Measurements from ENCODE around the gene GPR39. TPM values are rescaled to one million over a fixed set of nuclear protein-coding genes. Genes with fewer than 3 reads are reported as not detected.

Gene GPR39
- total and polyA plus RNA-seq, 8 donors = 0.87 to 16.0 (median 5.5) TPM; not detected in 1

GRCh38 chr2:132604561-132604960, 188.0 kb downstream of the GPR39 start:
- WGBS, 5 donors = 89 to 94% (median 92%) methylated on average over 1 of the region's 1 CpG
- H3K9me3 ChIP-seq = no peaks in the 10 kb centered on the region
- H3K36me3 ChIP-seq = no peaks in the 10 kb centered on the region
- no peak overlapping the region for H3K4me3 ChIP-seq
- H3K27me3 ChIP-seq = no peaks in the 10 kb centered on the region
- intact Hi-C loops (cut with DNase I; ENCODE audit: low total_unique reads) = no loop called here
- peaks cover 0 to 3% (median 0%) of the 10 kb centered on the region in 4 donors for H3K4me1 ChIP-seq
- TF ChIP-seq POLR2A (IDR thresholded peaks at IDR 0.05) (no peak), POLR2AphosphoS5 (IDR thresholded peaks at IDR 0.05) (no peak), EP300 (IDR thresholded peaks at IDR 0.05) (no peak), CTCF (IDR thresholded peaks at IDR 0.05) (no peak)
- DNase-seq = no peak
- no peak overlapping the region for H3K27ac ChIP-seq

GRCh38 chr2:132605236-132606180, 188.9 kb downstream of the GPR39 start:
- Histone ChIP-seq H3K27ac (no peak overlapping the region), H3K4me3 (no peak overlapping the region), H3K36me3 (no peaks in the 10 kb centered on the region), H3K4me1 (peaks cover 0 to 3% (median 0%) of the 10 kb centered on the region in 4 donors), H3K27me3 (no peaks in the 10 kb centered on the region), H3K9me3 (no peaks in the 10 kb centered on the region)
- no peak for TF ChIP-seq POLR2AphosphoS5 (IDR thresholded peaks at IDR 0.05)
- no peak for TF ChIP-seq CTCF (IDR thresholded peaks at IDR 0.05)
- no peak for TF ChIP-seq POLR2A (IDR thresholded peaks at IDR 0.05)
- no peak for TF ChIP-seq EP300 (IDR thresholded peaks at IDR 0.05)
- WGBS, 5 donors = 79 to 89% (median 88%) methylated on average over 13 to 14 of the region's 14 CpGs
- DNase-seq = no peak
- intact Hi-C loops (cut with DNase I; ENCODE audit: low total_unique reads) = no loop called here

- H3K27me3 ChIP-seq = no peaks in the 10 kb centered on the region
- no peaks in the 10 kb centered on the region for H3K36me3 ChIP-seq
- WGBS, 5 donors = 91 to 97% (median 96%) methylated on average over 8 of the region's 8 CpGs
- no peak overlapping the region for H3K4me3 ChIP-seq
- TF ChIP-seq POLR2AphosphoS5 (IDR thresholded peaks at IDR 0.05) (no peak), CTCF (IDR thresholded peaks at IDR 0.05) (no peak), POLR2A (IDR thresholded peaks at IDR 0.05) (no peak), EP300 (IDR thresholded peaks at IDR 0.05) (no peak)
- peaks cover 0 to 3% (median 0%) of the 10 kb centered on the region in 4 donors for H3K4me1 ChIP-seq
- no peak overlapping the region for H3K27ac ChIP-seq
- no peak for DNase-seq
- intact Hi-C loops (cut with DNase I; ENCODE audit: low total_unique reads) = no loop called here
- H3K9me3 ChIP-seq = no peaks in the 10 kb centered on the region
Measured at GRCh38 chr2:132606649-132607048, 190.0 kb downstream of the GPR39 start.

DNA sequence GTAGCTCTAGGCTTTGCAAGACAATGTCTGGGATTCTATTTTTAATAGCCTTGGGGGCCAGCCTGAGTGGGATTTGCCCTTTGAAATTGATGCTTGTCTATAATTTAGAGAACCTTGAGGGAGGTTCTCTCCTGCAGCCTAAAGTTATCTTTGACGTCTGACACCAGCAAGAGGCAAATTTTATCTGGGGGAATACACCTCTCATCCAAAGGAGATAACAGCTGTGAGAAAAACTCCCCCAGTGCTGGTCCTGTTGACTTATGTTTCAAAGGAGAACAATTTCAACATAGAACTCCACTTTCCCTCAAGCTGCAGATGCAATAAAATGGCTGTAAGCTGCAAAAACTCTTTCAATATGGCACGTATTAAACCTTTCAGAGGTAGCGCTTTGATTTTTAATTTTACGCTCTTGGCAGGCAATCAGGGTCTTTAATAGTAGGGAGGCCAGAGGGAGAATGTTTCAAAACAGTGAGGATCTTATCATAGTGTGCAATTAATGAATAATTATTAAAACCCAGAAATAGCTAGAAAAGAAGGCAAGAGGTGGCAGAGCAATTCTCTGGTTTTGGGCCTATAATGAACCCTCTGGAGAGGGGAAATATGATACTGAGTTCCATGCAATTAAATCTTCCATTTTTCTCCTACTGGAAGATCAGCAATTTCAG, 191.0 kb downstream of the GPR39 start:
- Histone ChIP-seq H3K4me1 (peaks cover 0 to 3% (median 0%) of the 10 kb centered on the region in 4 donors), H3K36me3 (no peaks in the 10 kb centered on the region), H3K4me3 (no peak overlapping the region), H3K27me3 (no peaks in the 10 kb centered on the region), H3K27ac (no peak overlapping the region), H3K9me3 (no peaks in the 10 kb centered on the region)
- intact Hi-C loops (cut with DNase I; ENCODE audit: low total_unique reads) = no loop called here
- TF ChIP-seq CTCF (IDR thresholded peaks at IDR 0.05) (no peak), POLR2AphosphoS5 (IDR thresholded peaks at IDR 0.05) (no peak), POLR2A (IDR thresholded peaks at IDR 0.05) (no peak), EP300 (IDR thresholded peaks at IDR 0.05) (no peak)
- no peak for DNase-seq
- WGBS, 5 donors = 84 to 89% (median 85%) methylated on average over 4 of the region's 4 CpGs
